H9 (cell line): ENCODE results near the gene GRAP2. TPM values are rescaled to one million over a fixed set of nuclear protein-coding genes. Genes with fewer than 3 reads are reported as not detected.

Source experiments
- DNase-seq: peaks from one replicate; pipeline ENCODE4 v3.0.0-alpha.2; 2017
- H2AFZ ChIP-seq: one replicate; pipeline ENCODE4 v1.6.1; 2013; ENCODE audit warnings: mild to moderate bottlenecking, low read length, control low read depth, moderate library complexity
- H2AK5ac ChIP-seq: 2 replicates; pipeline ENCODE4 v1.6.1; 2013; ENCODE audit warnings: low read length, control low read depth, mixed read lengths; ENCODE audit not compliant: insufficient read length
- H2BK120ac ChIP-seq: one replicate; pipeline ENCODE4 v1.6.1; 2013; ENCODE audit warnings: low read depth, mild to moderate bottlenecking, low read length, control low read depth, inconsistent platforms; ENCODE audit not compliant: poor library complexity, severe bottlenecking
- H2BK12ac ChIP-seq: 2 replicates; pipeline ENCODE4 v1.6.1; 2013; ENCODE audit warnings: low read length, control low read depth, mixed read lengths, low read depth; ENCODE audit not compliant: insufficient read length
- H2BK15ac ChIP-seq: 2 replicates; pipeline ENCODE4 v1.6.1; 2013; ENCODE audit warnings: low read depth, low read length, control low read depth
- H2BK20ac ChIP-seq: one replicate; pipeline ENCODE4 v1.6.1; 2013; ENCODE audit warnings: low read depth, mild to moderate bottlenecking, low read length, control low read depth, inconsistent platforms; ENCODE audit not compliant: poor library complexity, severe bottlenecking
- H2BK5ac ChIP-seq: 2 replicates; pipeline ENCODE4 v1.6.1; 2013; ENCODE audit warnings: low read length, control low read depth, mixed read lengths; ENCODE audit not compliant: insufficient read length
- H3K14ac ChIP-seq: 2 replicates; pipeline ENCODE4 v1.6.1; 2013; ENCODE audit warnings: low read length, control low read depth; ENCODE audit not compliant: insufficient read depth
- H3K18ac ChIP-seq: 2 replicates; pipeline ENCODE4 v1.6.1; 2013; ENCODE audit warnings: low read depth, mild to moderate bottlenecking, mixed read lengths, low read length, control low read depth; ENCODE audit not compliant: insufficient read length
- H3K23ac ChIP-seq: 2 replicates; pipeline ENCODE4 v1.6.1; 2013; ENCODE audit warnings: low read length, control low read depth, mixed read lengths, low read depth; ENCODE audit not compliant: insufficient read length
- H3K23me2 ChIP-seq: 2 replicates; pipeline ENCODE4 v1.6.1; 2013; ENCODE audit warnings: low read depth, mild to moderate bottlenecking, mixed read lengths, low read length, control low read depth; ENCODE audit not compliant: insufficient read length, poor library complexity, severe bottlenecking
- H3K27ac ChIP-seq: 2 replicates; pipeline ENCODE4 v1.5.1; 2013; ENCODE audit warnings: low read length, control low read depth, mixed read lengths, low read depth; ENCODE audit not compliant: insufficient read length
- H3K27me3 ChIP-seq: 2 replicates; pipeline ENCODE4 v1.6.1; 2013; ENCODE audit warnings: low read length, control low read depth, inconsistent platforms; ENCODE audit not compliant: insufficient read depth
- H3K4ac ChIP-seq: 2 replicates; pipeline ENCODE4 v1.6.1; 2013; ENCODE audit warnings: low read depth, mild to moderate bottlenecking, control low read depth, inconsistent platforms, low read length, moderate library complexity
- H3K4me1 ChIP-seq: 2 replicates; pipeline ENCODE4 v1.6.1; 2013; ENCODE audit warnings: low read length, control low read depth, inconsistent platforms; ENCODE audit not compliant: insufficient read depth
- H3K4me2 ChIP-seq: 2 replicates; pipeline ENCODE4 v1.6.1; 2013; ENCODE audit warnings: low read length, control low read depth, mixed read lengths; ENCODE audit not compliant: insufficient read length, insufficient read depth
- H3K56ac ChIP-seq: 2 replicates; pipeline ENCODE4 v1.6.1; 2013; ENCODE audit warnings: low read depth, mild to moderate bottlenecking, mixed read lengths, low read length, control low read depth; ENCODE audit not compliant: insufficient read length
- H3K79me1 ChIP-seq: 2 replicates; pipeline ENCODE4 v1.6.1; 2013; ENCODE audit warnings: low read depth, mild to moderate bottlenecking, moderate library complexity, low read length, control low read depth, inconsistent platforms; ENCODE audit not compliant: insufficient read depth, poor library complexity, severe bottlenecking
- H3K79me2 ChIP-seq: 2 replicates; pipeline ENCODE4 v1.6.1; 2013; ENCODE audit warnings: low read length, control low read depth, inconsistent platforms; ENCODE audit not compliant: insufficient read depth
- H3K9ac ChIP-seq: 2 replicates; pipeline ENCODE4 v1.6.1; 2013; ENCODE audit warnings: low read length, control low read depth, mixed read lengths; ENCODE audit not compliant: insufficient read length; ENCODE audit errors: extremely low read depth
- H3K9me3 ChIP-seq: one replicate; pipeline ENCODE4 v1.6.1; 2013; ENCODE audit warnings: low read depth, low read length, inconsistent platforms; ENCODE audit not compliant: control insufficient read depth
- H3T11ph ChIP-seq: one replicate; pipeline ENCODE4 v1.6.1; 2013; ENCODE audit warnings: mild to moderate bottlenecking, low read length, control low read depth, inconsistent platforms
- H4K20me1 ChIP-seq: one replicate; pipeline ENCODE4 v1.6.1; 2013; ENCODE audit not compliant: control insufficient read depth, insufficient read length, insufficient read depth
- H4K5ac ChIP-seq: 2 replicates; pipeline ENCODE4 v1.6.1; 2013; ENCODE audit warnings: low read depth, mild to moderate bottlenecking, mixed read lengths, low read length, control low read depth; ENCODE audit not compliant: insufficient read length
- H4K8ac ChIP-seq: replicated peaks from 2 replicates; pipeline ENCODE4 v1.6.1; 2013; ENCODE audit warnings: low read length, control low read depth, mixed read lengths, low read depth; ENCODE audit not compliant: insufficient read length
- H4K91ac ChIP-seq: 2 replicates; pipeline ENCODE4 v1.6.1; 2013; ENCODE audit warnings: low read depth, mild to moderate bottlenecking, moderate library complexity, mixed read lengths, low read length, control low read depth; ENCODE audit not compliant: insufficient read length
- H3K27ac Mint-ChIP-seq, 3 experiments: 2 replicates in 2 of 3; 3 replicates in 1 of 3; pipeline ENCODE4 v1.8.0; 2020 to 2021; ENCODE audit warnings: mixed read lengths in 3 of 3, mild to moderate bottlenecking in 1 of 3, moderate library complexity in 1 of 3
- H3K27me3 Mint-ChIP-seq: 2 replicates; pipeline ENCODE4 v1.8.0; 2021; ENCODE audit warnings: low read depth, mild to moderate bottlenecking, moderate library complexity, mixed read lengths
- H3K36me3 Mint-ChIP-seq, 3 experiments: 2 replicates in 2 of 3; 3 replicates in 1 of 3; pipeline ENCODE4 v1.8.0; 2020 to 2021; ENCODE audit warnings: low read depth in 3 of 3, mixed read lengths in 3 of 3; ENCODE audit not compliant: insufficient read depth in 1 of 3
- H3K4me1 Mint-ChIP-seq, 2 experiments: 2 replicates each; pipeline ENCODE4 v1.8.0; 2020; ENCODE audit warnings: mixed read lengths in 2 of 2
- H3K4me3 Mint-ChIP-seq, 2 experiments: 2 replicates in 1 of 2; 3 replicates in 1 of 2; pipeline ENCODE4 v1.8.0; 2020 to 2021; ENCODE audit warnings: mild to moderate bottlenecking in 2 of 2, mixed read lengths in 2 of 2, moderate library complexity in 1 of 2
- H3K9me3 Mint-ChIP-seq, 2 experiments: 2 replicates in 1 of 2; 3 replicates in 1 of 2; pipeline ENCODE4 v1.8.0; 2020; ENCODE audit warnings: mild to moderate bottlenecking in 2 of 2, mixed read lengths in 2 of 2, moderate library complexity in 1 of 2
- CTCF ChIP-seq: fragments of 200-600 bp; sonication (generic); conservative IDR thresholded peaks from 3 replicates; pipeline ENCODE4 v1.8.0; 2021; ENCODE audit warnings: antibody characterized with exemption, mild to moderate bottlenecking
- WGBS: extraction: QIAGEN DNeasy Blood & Tissue Kit; methylation state at CpG from one replicate; pipeline ENCODE4 v1.1.7; 2013; ENCODE audit warnings: missing lambda C conversion rate, low lambda C conversion rate, mixed read lengths; ENCODE audit not compliant: insufficient read length; ENCODE audit errors: extremely low coverage; 5-methylcytosine and 5-hydroxymethylcytosine counted together
- total RNA-seq: library from RNA; stranded (reverse); gene quantifications from 2 replicates; pipeline ENCODE4 v1.2.1, GENCODE V29; 2021

GRAP2 gene
- total RNA-seq, 1 experiment from 2014 or later = not detected

GRCh38 chr22:40007853-40008710 lies 107.2 kb downstream of the GRAP2 start:
- no peaks in the 10 kb centered on the region for H3K9me3 Mint-ChIP-seq
- Histone ChIP-seq H3K14ac (no peak overlapping the region), H2BK12ac (no peak overlapping the region), H3K4ac (no peak overlapping the region), H4K91ac (no peak overlapping the region), H3K27me3 (no peaks in the 10 kb centered on the region), H2AK5ac (no peak overlapping the region), H2BK120ac (no peak overlapping the region), H3K4me1 (peaks cover 6% of the 10 kb centered on the region), H3K79me1 (peaks cover 7% of the 10 kb centered on the region), H3K9ac (no peak overlapping the region), H3K23ac (no peak overlapping the region), H3K4me2 (no peak overlapping the region), H2BK15ac (no peak overlapping the region), H3T11ph (no peak overlapping the region), H4K5ac (no peak overlapping the region), H2BK20ac (no peak overlapping the region), H3K23me2 (peaks cover 4% of the 10 kb centered on the region), H2BK5ac (no peak overlapping the region), H2AFZ (no peak overlapping the region), H4K8ac (no peak overlapping the region), H3K79me2 (no peaks in the 10 kb centered on the region; the same call in 1 of the 2 replicates), H4K20me1 (peaks cover 5% of the 10 kb centered on the region), H3K27ac (no peak overlapping the region), H3K18ac (no peak overlapping the region), H3K9me3 (no peaks in the 10 kb centered on the region), H3K56ac (no peak overlapping the region)
- H3K27ac Mint-ChIP-seq = 0 out of 7 replicates have a peak overlapping the region, but pooled peaks of 1 of the 3 experiments have one; percentile 31
- H3K27me3 Mint-ChIP-seq = peaks cover 25% of the 10 kb centered on the region
- H3K4me3 Mint-ChIP-seq = no peak overlapping the region
- WGBS = no CpG with 5 or more reads among the region's 27 CpGs
- H3K36me3 Mint-ChIP-seq = peaks cover 1 to 2% (median 1%) of the 10 kb centered on the region in 3 experiments; a peak in 4 of 7 replicates
- TF ChIP-seq CTCF = no peak
- no peak for DNase-seq
- H3K4me1 Mint-ChIP-seq = peaks cover 38 to 45% of the 10 kb centered on the region in 2 experiments
